CD8-positive, alpha-beta memory T cell (primary cell): ENCODE results near the gene PCDHGB1. TPM values are rescaled to one million over a fixed set of nuclear protein-coding genes. Genes with fewer than 3 reads are reported as not detected.
"Not testable (repeated sequence)": the region's sequence is repeated elsewhere in the genome, so short reads cannot be mapped to it uniquely, and the experiment has no call there.

Source experiments
- CTCF ChIA-PET: fragments of 350-600 bp; sonication (Branson Sonifier 250); formaldehyde crosslinking; loops from one replicate; lab custom pipeline; 2021; ENCODE audit warnings: antibody characterized with exemption; lab: Charles Lee
- POLR2A ChIA-PET: fragments of 350-600 bp; sonication (Branson Sonifier 250); formaldehyde crosslinking; loops from one replicate; lab custom pipeline; 2021; ENCODE audit warnings: antibody characterized with exemption; lab: Charles Lee
- DNase-seq, 5 donors: peaks; one replicate each; pipeline versions ENCODE4 v3.0.0 to v3.0.0-alpha.2; 2020 to 2022; ENCODE audit warnings: mixed read lengths in 1 of 5
- H3K27ac ChIP-seq: one replicate; pipeline ENCODE4 v1.7.0; 2013; ENCODE audit warnings: low read depth, mild to moderate bottlenecking, low read length, moderate library complexity
- H3K27me3 ChIP-seq: 2 replicates; pipeline ENCODE4 v1.7.0; 2013; ENCODE audit warnings: low read length, mild to moderate bottlenecking; ENCODE audit not compliant: insufficient read depth, poor library complexity, severe bottlenecking
- H3K36me3 ChIP-seq: 2 replicates; pipeline ENCODE4 v1.7.0; 2013; ENCODE audit warnings: mild to moderate bottlenecking, low read length, moderate library complexity; ENCODE audit not compliant: insufficient read depth
- H3K4me1 ChIP-seq: 2 replicates; pipeline ENCODE4 v1.7.0; 2013; ENCODE audit warnings: mild to moderate bottlenecking, low read length, moderate library complexity; ENCODE audit not compliant: insufficient read depth
- H3K4me3 ChIP-seq: 2 replicates; pipeline ENCODE4 v1.7.0; 2013; ENCODE audit warnings: mild to moderate bottlenecking, low read length
- H3K9me3 ChIP-seq: 2 replicates; pipeline ENCODE4 v1.7.0; 2013; ENCODE audit warnings: mild to moderate bottlenecking, low read length
- H3K27ac Mint-ChIP-seq, 8 donors: one replicate each; pipeline ENCODE4 v1.8.0; 2020 to 2021; ENCODE audit warnings: mixed read lengths in 8 of 8, mild to moderate bottlenecking in 6 of 8, inconsistent platforms in 3 of 8, moderate library complexity in 3 of 8
- H3K27me3 Mint-ChIP-seq, 2 donors: one replicate each; pipeline ENCODE4 v1.8.0; 2020 to 2021; ENCODE audit warnings: mixed read lengths in 2 of 2, mild to moderate bottlenecking in 1 of 2, moderate library complexity in 1 of 2
- H3K36me3 Mint-ChIP-seq, 3 donors: one replicate each; pipeline ENCODE4 v1.8.0; 2020 to 2021; ENCODE audit warnings: mixed read lengths in 3 of 3, inconsistent platforms in 1 of 3, mild to moderate bottlenecking in 1 of 3
- H3K4me1 Mint-ChIP-seq, 3 donors: one replicate each; pipeline ENCODE4 v1.8.0; 2020 to 2021; ENCODE audit warnings: mixed read lengths in 3 of 3, inconsistent platforms in 1 of 3, mild to moderate bottlenecking in 1 of 3
- H3K4me3 Mint-ChIP-seq, 7 donors: one replicate each; pipeline ENCODE4 v1.8.0; 2020 to 2021; ENCODE audit warnings: mixed read lengths in 7 of 7, mild to moderate bottlenecking in 6 of 7, moderate library complexity in 4 of 7, inconsistent platforms in 2 of 7
- H3K9me3 Mint-ChIP-seq, 5 donors: one replicate each; pipeline ENCODE4 v1.8.0; 2020 to 2022; ENCODE audit warnings: mixed read lengths in 5 of 5, mild to moderate bottlenecking in 3 of 5, moderate library complexity in 2 of 5, inconsistent platforms in 1 of 5
- polyA plus RNA-seq: library from polyadenylated mRNA; unstranded; fragments of 300-500 nt; fragmentation: Illumina TruSeq; gene quantifications from one replicate; pipeline ENCODE4 v1.2.3, GENCODE V29; 2021
- total RNA-seq, 2 experiments: library from RNA; stranded (reverse); gene quantifications; one replicate each; pipeline ENCODE4 v1.2.3, GENCODE V29; 2021

The PCDHGB1 gene
- total and polyA plus RNA-seq, 3 experiments from 2014 or later = not detected

- Histone ChIP-seq H3K9me3 (no peaks in the 10 kb centered on the region), H3K4me1 (no peaks in the 10 kb centered on the region), H3K4me3 (no peak within 1 kb of the TSS), H3K36me3 (no peaks in the 10 kb centered on the region), H3K27ac (no peak within 1 kb of the TSS), H3K27me3 (no peaks in the 10 kb centered on the region)
- Mint-ChIP-seq H3K4me1 (no peaks in the 10 kb centered on the region), H3K9me3 (peaks cover 40 to 80% (median 70%) of the 10 kb centered on the region in 5 donors), H3K36me3 (peaks cover 3 to 16% (median 7%) of the 10 kb centered on the region in 3 donors), H3K27ac (peak within 1 kb of the TSS in 1 of 8 donors; percentile 5), H3K27me3 (peaks cover 76 to 86% of the 10 kb centered on the region in 2 donors), H3K4me3 (no peak within 1 kb of the TSS)
- no peak for DNase-seq
- ChIA-PET CTCF (interaction anchor here (1.0 to 1.4 kb wide), 2 partner anchors 8 to 15 kb away, joined by 3 to 4 read pairs; partner anchors contain the start of gene PCDHGA1), POLR2A (no interaction called here)
These were observed 11.2 kb upstream of the PCDHGB1 start, which contains the start of gene PCDHGA2 for GRCh38 chr5:141338538-141339306. TSS of gene PCDHGA2 (plus strand) at chr5:141338760.

GRCh38 chr5:141340781-141341354 lies 9.0 kb upstream of the PCDHGB1 start:
- H3K4me1 ChIP-seq, DNase-seq, H3K27ac ChIP-seq, H3K4me3 Mint-ChIP-seq, CTCF ChIA-PET, H3K4me3 ChIP-seq, H3K4me1 Mint-ChIP-seq, POLR2A ChIA-PET, H3K9me3 ChIP-seq, H3K27me3 ChIP-seq, H3K36me3 ChIP-seq, H3K27ac Mint-ChIP-seq: not testable (repeated sequence)
- Mint-ChIP-seq H3K36me3 (peaks cover 1 to 18% (median 5%) of the 10 kb centered on the region in 3 donors), H3K9me3 (peaks cover 30 to 80% (median 69%) of the 10 kb centered on the region in 5 donors), H3K27me3 (peaks cover 75 to 78% of the 10 kb centered on the region in 2 donors)

GRCh38 chr5:141342773-141343172 lies 7.1 kb upstream of the PCDHGB1 start:
- no peaks in the 10 kb centered on the region for H3K36me3 ChIP-seq
- no peak overlapping the region for H3K27ac ChIP-seq
- H3K27me3 ChIP-seq = no peaks in the 10 kb centered on the region
- H3K4me1 ChIP-seq = no peaks in the 10 kb centered on the region
- Mint-ChIP-seq H3K4me1 (no peaks in the 10 kb centered on the region), H3K4me3 (no peak overlapping the region), H3K27me3 (peaks cover 62 to 76% of the 10 kb centered on the region in 2 donors), H3K27ac (no peak overlapping the region), H3K36me3 (peaks cover 1 to 10% (median 3%) of the 10 kb centered on the region in 3 donors), H3K9me3 (peaks cover 20 to 75% (median 63%) of the 10 kb centered on the region in 5 donors)
- H3K4me3 ChIP-seq = no peak overlapping the region
- CTCF ChIA-PET = interaction anchor here (1.5 kb wide), 1 partner anchor 12 kb away, joined by 3 read pairs; the partner anchor contains the start of gene PCDHGA1
- peaks cover 4% of the 10 kb centered on the region for H3K9me3 ChIP-seq
- no peak for DNase-seq
- POLR2A ChIA-PET = no interaction called here

- peaks cover 1 to 10% (median 3%) of the 10 kb centered on the region in 3 donors for H3K36me3 Mint-ChIP-seq
- H3K27me3 Mint-ChIP-seq = peaks cover 57 to 75% of the 10 kb centered on the region in 2 donors
- H3K4me3 ChIP-seq = no peak within 1 kb of the TSS
- H3K9me3 Mint-ChIP-seq = peaks cover 14 to 70% (median 58%) of the 10 kb centered on the region in 5 donors
- H3K27me3 ChIP-seq = no peaks in the 10 kb centered on the region
- no peaks in the 10 kb centered on the region for H3K4me1 ChIP-seq
- no peak within 1 kb of the TSS for H3K27ac Mint-ChIP-seq
- H3K27ac ChIP-seq = no peak within 1 kb of the TSS
- ChIA-PET POLR2A (no interaction called here), CTCF (no interaction called here)
- no peaks in the 10 kb centered on the region for H3K36me3 ChIP-seq
- peak within 1 kb of the TSS in 5 of 7 donors; percentile 44 to 74 (median 62) for H3K4me3 Mint-ChIP-seq
- no peaks in the 10 kb centered on the region for H3K4me1 Mint-ChIP-seq
- no peak for DNase-seq
- H3K9me3 ChIP-seq = peaks cover 4% of the 10 kb centered on the region
These were observed 6.5 kb upstream of the PCDHGB1 start, which contains the start of gene PCDHGA3 for GRCh38 chr5:141343242-141343952. TSS of gene PCDHGA3 (plus strand) at chr5:141343829. CDS start at chr5:141344034, 205 bp downstream.

GRCh38 chr5:141343953-141344463 lies 5.9 kb upstream of the PCDHGB1 start:
- Mint-ChIP-seq H3K4me1 (no peaks in the 10 kb centered on the region), H3K36me3 (peaks cover 1 to 10% (median 3%) of the 10 kb centered on the region in 3 donors), H3K4me3 (peak overlapping the region in 5 of 7 donors; percentile 44 to 74 (median 62)), H3K27ac (no peak overlapping the region), H3K27me3 (peaks cover 59 to 74% of the 10 kb centered on the region in 2 donors), H3K9me3 (peaks cover 13 to 71% (median 51%) of the 10 kb centered on the region in 5 donors)
- no peaks in the 10 kb centered on the region for H3K4me1 ChIP-seq
- DNase-seq = no peak
- ChIA-PET POLR2A (no interaction called here), CTCF (no interaction called here)
- no peaks in the 10 kb centered on the region for H3K36me3 ChIP-seq
- H3K4me3 ChIP-seq = no peak overlapping the region
- H3K9me3 ChIP-seq = peaks cover 4% of the 10 kb centered on the region
- peaks cover 6% of the 10 kb centered on the region for H3K27me3 ChIP-seq
- H3K27ac ChIP-seq = no peak overlapping the region

GRCh38 chr5:141345327-141345726 lies 4.6 kb upstream of the PCDHGB1 start:
- no peak for DNase-seq
- no peak overlapping the region for H3K27ac ChIP-seq
- no peaks in the 10 kb centered on the region for H3K36me3 ChIP-seq
- H3K9me3 Mint-ChIP-seq = peaks cover 10 to 65% (median 47%) of the 10 kb centered on the region in 5 donors
- H3K4me1 Mint-ChIP-seq = no peaks in the 10 kb centered on the region
- H3K9me3 ChIP-seq = peaks cover 4% of the 10 kb centered on the region
- H3K27me3 ChIP-seq = peaks cover 6% of the 10 kb centered on the region
- H3K27ac Mint-ChIP-seq = no peak overlapping the region
- CTCF ChIA-PET = no interaction called here
- H3K27me3 Mint-ChIP-seq = peaks cover 58 to 77% of the 10 kb centered on the region in 2 donors
- peaks cover 0 to 5% (median 3%) of the 10 kb centered on the region in 3 donors for H3K36me3 Mint-ChIP-seq
- no peak overlapping the region for H3K4me3 ChIP-seq
- H3K4me1 ChIP-seq = no peaks in the 10 kb centered on the region
- POLR2A ChIA-PET = no interaction called here
- no peak overlapping the region for H3K4me3 Mint-ChIP-seq

- H3K4me1 Mint-ChIP-seq, H3K4me1 ChIP-seq, CTCF ChIA-PET, H3K36me3 ChIP-seq, DNase-seq, H3K4me3 ChIP-seq, H3K36me3 Mint-ChIP-seq, H3K4me3 Mint-ChIP-seq, POLR2A ChIA-PET, H3K27ac Mint-ChIP-seq, H3K9me3 ChIP-seq, H3K27ac ChIP-seq: not testable (repeated sequence)
- peaks cover 61 to 81% of the 10 kb centered on the region in 2 donors for H3K27me3 Mint-ChIP-seq
- peaks cover 12% of the 10 kb centered on the region for H3K27me3 ChIP-seq
- peaks cover 10 to 71% (median 48%) of the 10 kb centered on the region in 5 donors for H3K9me3 Mint-ChIP-seq
These were observed 3.9 kb upstream of the PCDHGB1 start for GRCh38 chr5:141346017-141346416.
